GM18858 (cell line): Measurements from ENCODE around the gene ABLIM2.

Experiments used
- ATAC-seq: cut with Tn5 transposase; IDR thresholded peaks from one replicate; pipeline ENCODE4 v1.9.1; 2021; ENCODE audit not compliant: unreplicated experiment

The ABLIM2 gene

GRCh38 chr4:7917669-7918068 lies 240.9 kb downstream of the ABLIM2 start:
- no peak for ATAC-seq

DNA sequence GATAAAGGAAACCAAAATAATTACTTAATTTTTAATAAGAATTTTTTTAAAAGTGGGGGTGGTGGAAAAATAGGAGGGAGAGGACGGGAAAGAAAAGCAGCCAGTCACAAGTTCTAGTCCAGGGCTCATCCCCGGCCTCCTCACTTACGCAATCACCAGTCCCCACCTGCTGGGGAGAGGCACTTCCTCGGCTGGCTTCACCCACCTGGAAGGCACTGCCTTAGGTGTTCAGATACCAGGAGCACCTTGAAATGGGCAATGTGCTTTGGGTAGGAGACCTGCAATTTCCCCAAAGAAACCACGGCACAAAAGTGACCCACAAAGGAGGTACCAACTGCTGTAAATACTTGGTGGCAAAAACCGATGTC lies 242.8 kb downstream of the ABLIM2 start:
- no peak for ATAC-seq
